HG02870 (cell line): ENCODE results near the gene POM121C.
"Not testable (repeated sequence)": the region's sequence is repeated elsewhere in the genome, so short reads cannot be mapped to it uniquely, and the experiment has no call there.

Experiments used
- ATAC-seq: cut with Tn5 transposase; IDR thresholded peaks from one replicate; pipeline ENCODE4 v1.9.1; 2021; ENCODE audit warnings: mild to moderate bottlenecking, moderate library complexity; ENCODE audit not compliant: unreplicated experiment

Gene POM121C

GRCh38 chr7:75397865-75398264 lies 88.2 kb downstream of the POM121C start:
- ATAC-seq, result not testable (repeated sequence)

GRCh38 chr7:75395329-75395728 lies 90.8 kb downstream of the POM121C start, which contains the start of gene TRIM73:
Gene TRIM73, plus strand, starts transcription at chr7:75395629. Its CDS starts 3,305 bp downstream, at chr7:75398934.
- not testable (repeated sequence) for ATAC-seq

- ATAC-seq, result not testable (repeated sequence)
Observed at GRCh38 chr7:75393194-75393593, 92.9 kb downstream of the POM121C start.

GRCh38 chr7:75374519-75375317 lies 111.4 kb downstream of the POM121C start:
- ATAC-seq, result not testable (repeated sequence)

- ATAC-seq, result not testable (repeated sequence)
Observed at GRCh38 chr7:75374144-75374518, 112.0 kb downstream of the POM121C start.

GRCh38 chr7:75367313-75367712 lies 118.8 kb downstream of the POM121C start:
- ATAC-seq, result not testable (repeated sequence)
